ENCODE data around the gene RASGRF2.

Gene RASGRF2

DNA sequence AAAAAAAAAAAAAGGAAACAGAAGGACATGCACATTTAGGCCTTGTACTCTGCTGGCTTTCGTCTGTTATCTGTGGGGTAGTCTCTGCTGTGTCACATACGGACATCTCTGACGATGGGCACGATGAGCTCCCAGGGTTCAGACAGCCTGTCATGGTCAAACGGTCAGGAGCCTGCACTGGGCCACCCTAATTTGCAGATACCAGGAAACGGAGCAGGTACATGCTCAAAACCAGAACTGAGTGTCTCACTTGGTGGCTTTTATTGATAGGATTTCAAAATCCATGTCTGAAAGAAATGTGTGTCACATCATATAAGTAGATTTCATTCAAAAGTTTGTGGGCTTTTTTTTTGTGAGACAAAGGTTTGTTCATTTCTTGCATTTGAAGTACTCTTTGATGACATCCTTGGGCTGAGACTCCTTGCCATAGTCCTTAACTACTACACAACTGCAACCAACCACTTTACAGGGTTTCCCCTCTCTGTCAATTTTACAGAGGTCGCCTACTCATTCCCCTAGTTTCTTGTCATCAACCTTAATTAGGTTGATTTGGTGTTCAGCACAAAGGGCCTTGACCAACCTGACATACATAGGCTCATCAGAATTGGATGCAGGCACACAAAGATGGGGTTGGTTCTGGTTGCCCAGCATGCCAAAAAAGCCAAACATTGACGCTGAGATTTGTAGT, 281.9 kb downstream of the RASGRF2 start:
- H3K4me3 ChIP-seq (ENCODE audit: control insufficient read depth in 1 of 7, extremely low read depth in 1 of 7, insufficient read depth in 4 of 7, low read depth in 2 of 7, low read length in 6 of 7), result no peak overlapping the region
- H3K4me1 ChIP-seq (ENCODE audit: control extremely low read depth in 1 of 4, control insufficient read depth in 4 of 4, insufficient read depth in 4 of 4, low read length in 3 of 4), result no peaks in the 10 kb centered on the region
- 99% methylated on average over 8 of the region's 8 CpGs for WGBS (ENCODE audit: insufficient coverage)
- DNase-seq, result no peak
- ChIA-PET CTCF (interaction anchor here (0.6 kb wide), 1 partner anchor 406 kb away, joined by 3 read pairs; no protein-coding TSS in a partner anchor), POLR2A (no interaction called here)
- no peaks in the 10 kb centered on the region for H3K9me3 ChIP-seq (ENCODE audit: control extremely low read depth in 1 of 5, control insufficient read depth in 4 of 5, insufficient read depth in 2 of 5, low read depth in 1 of 5, low read length in 4 of 5)
- no peak overlapping the region for H3K27ac ChIP-seq (ENCODE audit: insufficient read depth in 1 of 2, low read depth in 1 of 2, low read length in 2 of 2, poor library complexity in 1 of 2, severe bottlenecking in 2 of 2)
- peaks cover 0 to 3% (median 0%) of the 10 kb centered on the region in 4 experiments for H3K36me3 ChIP-seq (ENCODE audit: control insufficient read depth in 4 of 4, insufficient read depth in 4 of 4, low read length in 3 of 4)
- H3K27me3 ChIP-seq (replicated peaks in 2 of 5; ENCODE audit: control insufficient read depth in 4 of 5, insufficient read depth in 5 of 5, low read length in 4 of 5), result no peaks in the 10 kb centered on the region

DNA sequence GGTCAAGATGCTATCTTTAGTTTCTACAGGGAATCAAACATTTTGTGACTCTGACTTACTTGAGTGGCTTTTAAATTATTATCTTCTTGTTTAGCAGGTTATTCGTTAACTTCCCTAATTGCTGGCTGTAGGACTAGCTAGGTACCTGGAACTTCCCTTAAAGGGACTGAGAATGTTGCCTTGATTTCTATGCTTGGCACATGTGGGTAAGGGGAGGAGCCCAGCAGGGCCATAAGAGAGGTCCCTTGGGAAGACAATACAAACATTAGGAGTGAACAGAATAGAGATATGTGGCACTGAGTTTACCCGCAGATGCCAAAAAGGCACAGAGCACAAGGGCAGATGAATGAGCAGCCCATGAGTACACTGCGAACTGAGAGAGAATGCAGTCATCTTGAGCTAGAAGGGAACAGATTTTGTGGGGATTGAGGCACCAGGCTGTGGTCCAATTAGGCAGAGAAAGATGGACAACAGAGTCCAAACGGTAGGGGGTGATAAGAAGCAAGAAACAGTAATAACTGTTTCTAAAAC, 282.8 kb downstream of the RASGRF2 start:
- Histone ChIP-seq H3K27ac (ENCODE audit: insufficient read depth in 1 of 2, low read depth in 1 of 2, low read length in 2 of 2, poor library complexity in 1 of 2, severe bottlenecking in 2 of 2) (no peak overlapping the region), H3K27me3 (replicated peaks in 2 of 5; ENCODE audit: control insufficient read depth in 4 of 5, insufficient read depth in 5 of 5, low read length in 4 of 5) (no peaks in the 10 kb centered on the region), H3K4me1 (ENCODE audit: control extremely low read depth in 1 of 4, control insufficient read depth in 4 of 4, insufficient read depth in 4 of 4, low read length in 3 of 4) (no peaks in the 10 kb centered on the region), H3K4me3 (ENCODE audit: control insufficient read depth in 1 of 7, extremely low read depth in 1 of 7, insufficient read depth in 4 of 7, low read depth in 2 of 7, low read length in 6 of 7) (no peak overlapping the region), H3K9me3 (ENCODE audit: control extremely low read depth in 1 of 5, control insufficient read depth in 4 of 5, insufficient read depth in 2 of 5, low read depth in 1 of 5, low read length in 4 of 5) (no peaks in the 10 kb centered on the region), H3K36me3 (ENCODE audit: control insufficient read depth in 4 of 4, insufficient read depth in 4 of 4, low read length in 3 of 4) (peaks cover 0 to 3% (median 0%) of the 10 kb centered on the region in 4 experiments)
- CTCF ChIA-PET, result no interaction called here
- no peak for DNase-seq
- WGBS (ENCODE audit: insufficient coverage), result 93% methylated on average over 3 of the region's 4 CpGs
- POLR2A ChIA-PET, result no interaction called here

- H3K9me3 ChIP-seq (ENCODE audit: control extremely low read depth in 1 of 5, control insufficient read depth in 4 of 5, insufficient read depth in 2 of 5, low read depth in 1 of 5, low read length in 4 of 5), result no peaks in the 10 kb centered on the region
- H3K27ac ChIP-seq (ENCODE audit: insufficient read depth in 1 of 2, low read depth in 1 of 2, low read length in 2 of 2, poor library complexity in 1 of 2, severe bottlenecking in 2 of 2), result no peak overlapping the region
- H3K27me3 ChIP-seq (replicated peaks in 2 of 5; ENCODE audit: control insufficient read depth in 4 of 5, insufficient read depth in 5 of 5, low read length in 4 of 5), result no peaks in the 10 kb centered on the region
- ChIA-PET CTCF (no interaction called here), POLR2A (no interaction called here)
- DNase-seq, result no peak
- H3K36me3 ChIP-seq (ENCODE audit: control insufficient read depth in 4 of 4, insufficient read depth in 4 of 4, low read length in 3 of 4), result peaks cover 0 to 3% (median 0%) of the 10 kb centered on the region in 4 experiments
- H3K4me1 ChIP-seq (ENCODE audit: control extremely low read depth in 1 of 4, control insufficient read depth in 4 of 4, insufficient read depth in 4 of 4, low read length in 3 of 4), result no peaks in the 10 kb centered on the region
- 100% methylated on average over 1 of the region's 4 CpGs for WGBS (ENCODE audit: insufficient coverage)
- no peak overlapping the region for H3K4me3 ChIP-seq (ENCODE audit: control insufficient read depth in 1 of 7, extremely low read depth in 1 of 7, insufficient read depth in 4 of 7, low read depth in 2 of 7, low read length in 6 of 7)
Measured at GRCh38 chr5:81244451-81244850, 284.3 kb downstream of the RASGRF2 start.

DNA sequence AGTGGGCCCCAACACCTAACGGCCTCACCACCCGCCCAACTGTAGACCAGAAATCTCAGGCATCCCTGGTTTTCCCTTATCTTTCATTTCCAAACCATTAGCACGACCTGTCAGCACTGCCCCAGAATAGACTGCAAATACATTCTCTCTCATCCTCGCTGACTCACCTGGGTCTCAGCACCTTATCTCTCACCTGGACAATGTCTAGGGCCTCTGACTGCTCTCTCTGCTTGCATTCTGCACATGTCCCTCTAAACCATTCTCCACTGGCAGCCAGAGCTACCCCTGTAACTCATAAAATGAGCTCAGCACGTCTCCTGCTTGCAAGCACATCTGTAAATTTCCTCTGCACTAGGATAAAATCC, 285.7 kb downstream of the RASGRF2 start:
- Histone ChIP-seq H3K4me1 (ENCODE audit: control extremely low read depth in 1 of 4, control insufficient read depth in 4 of 4, insufficient read depth in 4 of 4, low read length in 3 of 4) (no peaks in the 10 kb centered on the region), H3K4me3 (ENCODE audit: control insufficient read depth in 1 of 7, extremely low read depth in 1 of 7, insufficient read depth in 4 of 7, low read depth in 2 of 7, low read length in 6 of 7) (no peak overlapping the region), H3K9me3 (ENCODE audit: control extremely low read depth in 1 of 5, control insufficient read depth in 4 of 5, insufficient read depth in 2 of 5, low read depth in 1 of 5, low read length in 4 of 5) (peaks cover 0 to 5% (median 0%) of the 10 kb centered on the region in 5 experiments), H3K27ac (ENCODE audit: insufficient read depth in 1 of 2, low read depth in 1 of 2, low read length in 2 of 2, poor library complexity in 1 of 2, severe bottlenecking in 2 of 2) (no peak overlapping the region), H3K27me3 (replicated peaks in 2 of 5; ENCODE audit: control insufficient read depth in 4 of 5, insufficient read depth in 5 of 5, low read length in 4 of 5) (no peaks in the 10 kb centered on the region), H3K36me3 (ENCODE audit: control insufficient read depth in 4 of 4, insufficient read depth in 4 of 4, low read length in 3 of 4) (peaks cover 0 to 7% (median 5%) of the 10 kb centered on the region in 4 experiments)
- DNase-seq, result no peak
- POLR2A ChIA-PET, result no interaction called here
- CTCF ChIA-PET, result interaction anchor here (0.6 kb wide), 1 partner anchor 325 kb away, joined by 3 read pairs; no protein-coding TSS in a partner anchor
- 95% methylated on average over 5 of the region's 5 CpGs for WGBS (ENCODE audit: insufficient coverage)

- no peak for DNase-seq
- Histone ChIP-seq H3K9me3 (ENCODE audit: control extremely low read depth in 1 of 5, control insufficient read depth in 4 of 5, insufficient read depth in 2 of 5, low read depth in 1 of 5, low read length in 4 of 5) (peaks cover 0 to 5% (median 0%) of the 10 kb centered on the region in 5 experiments), H3K27me3 (replicated peaks in 2 of 5; ENCODE audit: control insufficient read depth in 4 of 5, insufficient read depth in 5 of 5, low read length in 4 of 5) (no peaks in the 10 kb centered on the region), H3K27ac (ENCODE audit: insufficient read depth in 1 of 2, low read depth in 1 of 2, low read length in 2 of 2, poor library complexity in 1 of 2, severe bottlenecking in 2 of 2) (no peak overlapping the region), H3K4me3 (ENCODE audit: control insufficient read depth in 1 of 7, extremely low read depth in 1 of 7, insufficient read depth in 4 of 7, low read depth in 2 of 7, low read length in 6 of 7) (no peak overlapping the region), H3K36me3 (ENCODE audit: control insufficient read depth in 4 of 4, insufficient read depth in 4 of 4, low read length in 3 of 4) (peaks cover 0 to 10% (median 5%) of the 10 kb centered on the region in 4 experiments), H3K4me1 (ENCODE audit: control extremely low read depth in 1 of 4, control insufficient read depth in 4 of 4, insufficient read depth in 4 of 4, low read length in 3 of 4) (no peaks in the 10 kb centered on the region)
- ChIA-PET CTCF (no interaction called here), POLR2A (no interaction called here)
- 90% methylated on average over 6 of the region's 6 CpGs for WGBS (ENCODE audit: insufficient coverage)
Measured at GRCh38 chr5:81246697-81247096, 286.5 kb downstream of the RASGRF2 start.

GRCh38 chr5:81247441-81247972, 287.3 kb downstream of the RASGRF2 start:
- Histone ChIP-seq H3K36me3 (ENCODE audit: control insufficient read depth in 4 of 4, insufficient read depth in 4 of 4, low read length in 3 of 4) (peaks cover 0 to 10% (median 7%) of the 10 kb centered on the region in 4 experiments), H3K9me3 (ENCODE audit: control extremely low read depth in 1 of 5, control insufficient read depth in 4 of 5, insufficient read depth in 2 of 5, low read depth in 1 of 5, low read length in 4 of 5) (peaks cover 0 to 5% (median 0%) of the 10 kb centered on the region in 5 experiments), H3K4me3 (ENCODE audit: control insufficient read depth in 1 of 7, extremely low read depth in 1 of 7, insufficient read depth in 4 of 7, low read depth in 2 of 7, low read length in 6 of 7) (no peak overlapping the region), H3K4me1 (ENCODE audit: control extremely low read depth in 1 of 4, control insufficient read depth in 4 of 4, insufficient read depth in 4 of 4, low read length in 3 of 4) (no peaks in the 10 kb centered on the region), H3K27me3 (replicated peaks in 2 of 5; ENCODE audit: control insufficient read depth in 4 of 5, insufficient read depth in 5 of 5, low read length in 4 of 5) (no peaks in the 10 kb centered on the region), H3K27ac (ENCODE audit: insufficient read depth in 1 of 2, low read depth in 1 of 2, low read length in 2 of 2, poor library complexity in 1 of 2, severe bottlenecking in 2 of 2) (no peak overlapping the region)
- POLR2A ChIA-PET, result no interaction called here
- CTCF ChIA-PET, result no interaction called here
- 83% methylated on average over 3 of the region's 3 CpGs for WGBS (ENCODE audit: insufficient coverage)
- no peak for DNase-seq

GRCh38 chr5:81249240-81249639, 289.1 kb downstream of the RASGRF2 start:
- Histone ChIP-seq H3K4me3 (ENCODE audit: control insufficient read depth in 1 of 7, extremely low read depth in 1 of 7, insufficient read depth in 4 of 7, low read depth in 2 of 7, low read length in 6 of 7) (no peak overlapping the region), H3K9me3 (ENCODE audit: control extremely low read depth in 1 of 5, control insufficient read depth in 4 of 5, insufficient read depth in 2 of 5, low read depth in 1 of 5, low read length in 4 of 5) (peaks cover 0 to 5% (median 2%) of the 10 kb centered on the region in 5 experiments), H3K4me1 (ENCODE audit: control extremely low read depth in 1 of 4, control insufficient read depth in 4 of 4, insufficient read depth in 4 of 4, low read length in 3 of 4) (no peaks in the 10 kb centered on the region), H3K27ac (ENCODE audit: insufficient read depth in 1 of 2, low read depth in 1 of 2, low read length in 2 of 2, poor library complexity in 1 of 2, severe bottlenecking in 2 of 2) (no peak overlapping the region), H3K27me3 (replicated peaks in 2 of 5; ENCODE audit: control insufficient read depth in 4 of 5, insufficient read depth in 5 of 5, low read length in 4 of 5) (no peaks in the 10 kb centered on the region), H3K36me3 (ENCODE audit: control insufficient read depth in 4 of 4, insufficient read depth in 4 of 4, low read length in 3 of 4) (peaks cover 0 to 10% (median 9%) of the 10 kb centered on the region in 4 experiments)
- CTCF ChIA-PET, result no interaction called here
- POLR2A ChIA-PET, result no interaction called here
- no peak for DNase-seq
- 100% methylated on average over 3 of the region's 4 CpGs for WGBS (ENCODE audit: insufficient coverage)
